PFSK-1 (cell line): Measurements from ENCODE around the gene ADAM8.

Experiments used
- FOXP2 ChIP-seq: optimal IDR thresholded peaks from 2 replicates; pipeline ENCODE3; 2011; ENCODE audit warnings: borderline replicate concordance, control low read depth, inconsistent platforms; ENCODE audit not compliant: insufficient read depth; ENCODE audit errors: extremely low read length, extremely low read depth
- POLR2AphosphoS5 ChIP-seq: IDR thresholded peaks from 2 replicates; pipeline ENCODE4 v1.6.1; 2012; ENCODE audit warnings: low read depth, mild to moderate bottlenecking, control low read depth, low read length, moderate library complexity
- SIN3A ChIP-seq: IDR thresholded peaks from 2 replicates; pipeline ENCODE4 v1.6.1; 2012; ENCODE audit warnings: mild to moderate bottlenecking, low read length, moderate library complexity, borderline replicate concordance; ENCODE audit not compliant: insufficient read depth
- TAF1 ChIP-seq: IDR thresholded peaks from 2 replicates; pipeline ENCODE4 v1.6.1; 2012; ENCODE audit warnings: low read length, control low read depth, borderline replicate concordance; ENCODE audit not compliant: insufficient read depth
- TF ChIP-seq, protein P1 (sequence below), 2 experiments: IDR thresholded peaks; 2 replicates each; pipeline versions ENCODE4 v1.6.1 to v1.8.0; 2011 to 2012; ENCODE audit warnings: low read depth in 2 of 2, low read length in 2 of 2, control low read depth in 1 of 2, inconsistent platforms in 1 of 2, mild to moderate bottlenecking in 1 of 2, moderate library complexity in 1 of 2; ENCODE audit not compliant: insufficient read depth in 1 of 2

ADAM8 gene

DNA sequence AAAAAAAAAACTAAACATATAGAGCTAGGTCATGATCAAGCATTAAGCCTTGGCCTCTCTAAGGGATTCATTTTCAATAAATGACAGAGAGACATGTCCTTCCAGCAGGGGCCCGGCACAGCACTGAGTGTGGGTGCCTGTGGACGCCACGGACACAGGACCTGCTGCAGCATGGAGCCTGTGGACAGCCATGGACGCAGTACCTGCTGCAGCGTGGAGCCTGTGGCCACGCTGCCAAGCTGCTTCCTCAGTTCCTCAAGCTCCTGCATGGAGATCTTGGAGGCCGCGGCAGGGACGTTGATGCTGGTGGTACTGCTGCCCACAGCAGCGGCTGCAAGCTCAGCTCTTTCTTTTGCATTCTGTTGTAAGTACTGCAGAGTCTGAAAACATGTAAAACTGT is 22.6 kb upstream of the ADAM8 start:
- TF ChIP-seq TAF1: no peak
- TF ChIP-seq, protein P1, sequence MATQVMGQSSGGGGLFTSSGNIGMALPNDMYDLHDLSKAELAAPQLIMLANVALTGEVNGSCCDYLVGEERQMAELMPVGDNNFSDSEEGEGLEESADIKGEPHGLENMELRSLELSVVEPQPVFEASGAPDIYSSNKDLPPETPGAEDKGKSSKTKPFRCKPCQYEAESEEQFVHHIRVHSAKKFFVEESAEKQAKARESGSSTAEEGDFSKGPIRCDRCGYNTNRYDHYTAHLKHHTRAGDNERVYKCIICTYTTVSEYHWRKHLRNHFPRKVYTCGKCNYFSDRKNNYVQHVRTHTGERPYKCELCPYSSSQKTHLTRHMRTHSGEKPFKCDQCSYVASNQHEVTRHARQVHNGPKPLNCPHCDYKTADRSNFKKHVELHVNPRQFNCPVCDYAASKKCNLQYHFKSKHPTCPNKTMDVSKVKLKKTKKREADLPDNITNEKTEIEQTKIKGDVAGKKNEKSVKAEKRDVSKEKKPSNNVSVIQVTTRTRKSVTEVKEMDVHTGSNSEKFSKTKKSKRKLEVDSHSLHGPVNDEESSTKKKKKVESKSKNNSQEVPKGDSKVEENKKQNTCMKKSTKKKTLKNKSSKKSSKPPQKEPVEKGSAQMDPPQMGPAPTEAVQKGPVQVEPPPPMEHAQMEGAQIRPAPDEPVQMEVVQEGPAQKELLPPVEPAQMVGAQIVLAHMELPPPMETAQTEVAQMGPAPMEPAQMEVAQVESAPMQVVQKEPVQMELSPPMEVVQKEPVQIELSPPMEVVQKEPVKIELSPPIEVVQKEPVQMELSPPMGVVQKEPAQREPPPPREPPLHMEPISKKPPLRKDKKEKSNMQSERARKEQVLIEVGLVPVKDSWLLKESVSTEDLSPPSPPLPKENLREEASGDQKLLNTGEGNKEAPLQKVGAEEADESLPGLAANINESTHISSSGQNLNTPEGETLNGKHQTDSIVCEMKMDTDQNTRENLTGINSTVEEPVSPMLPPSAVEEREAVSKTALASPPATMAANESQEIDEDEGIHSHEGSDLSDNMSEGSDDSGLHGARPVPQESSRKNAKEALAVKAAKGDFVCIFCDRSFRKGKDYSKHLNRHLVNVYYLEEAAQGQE (IDR thresholded peaks at IDR 0.05; ENCODE audit: insufficient read depth in 1 of 2, low read depth in 2 of 2, low read length in 2 of 2): no peak
- no peak for TF ChIP-seq POLR2AphosphoS5
- no peak for TF ChIP-seq FOXP2
- TF ChIP-seq SIN3A: no peak

DNA sequence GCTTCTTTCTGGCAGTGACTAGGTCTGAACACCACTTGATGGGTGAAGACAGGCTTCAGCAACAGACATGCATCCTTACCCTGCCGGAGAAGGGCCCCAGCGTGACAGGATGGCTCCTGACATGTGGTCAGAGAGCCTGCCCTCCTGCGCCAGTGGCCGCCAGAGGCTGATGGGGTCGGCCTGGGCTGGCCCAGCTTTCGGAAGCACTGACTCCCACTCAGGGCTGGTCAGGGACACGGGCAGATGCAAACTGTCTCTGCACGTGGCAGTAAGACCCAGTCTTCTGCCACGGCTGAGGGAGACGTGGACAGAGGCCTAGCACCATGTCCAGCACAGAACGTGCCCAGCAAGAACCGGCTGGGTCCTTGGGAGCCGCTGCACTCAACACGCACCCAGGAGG is 21.8 kb upstream of the ADAM8 start:
- TF ChIP-seq, protein P1 (IDR thresholded peaks at IDR 0.05; ENCODE audit: insufficient read depth in 1 of 2, low read depth in 2 of 2, low read length in 2 of 2): no peak
- TF ChIP-seq FOXP2: no peak

DNA sequence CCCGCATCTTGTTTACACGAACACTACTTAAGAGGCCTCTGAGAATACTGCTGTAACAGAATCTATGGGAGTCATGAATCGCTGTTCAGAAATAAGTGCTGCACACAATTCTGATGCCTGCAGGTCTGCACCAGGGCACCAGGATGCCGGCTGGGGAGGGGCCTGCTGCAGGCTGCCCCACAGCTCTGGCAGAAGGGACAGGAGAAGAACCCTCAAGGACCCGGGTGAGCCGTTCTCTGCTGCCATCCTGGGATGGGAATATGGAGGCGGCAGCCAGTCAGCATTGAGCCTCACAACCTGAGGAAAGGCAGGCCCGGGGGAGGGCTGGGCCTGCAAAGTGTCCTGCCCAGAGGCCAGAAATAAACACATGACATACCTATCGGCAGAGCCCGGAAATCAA is 20.8 kb upstream of the ADAM8 start:
- TF ChIP-seq SIN3A (no peak), TAF1 (no peak), POLR2AphosphoS5 (no peak), FOXP2 (no peak)
- TF ChIP-seq, protein P1 (IDR thresholded peaks at IDR 0.05; ENCODE audit: insufficient read depth in 1 of 2, low read depth in 2 of 2, low read length in 2 of 2): no peak

DNA sequence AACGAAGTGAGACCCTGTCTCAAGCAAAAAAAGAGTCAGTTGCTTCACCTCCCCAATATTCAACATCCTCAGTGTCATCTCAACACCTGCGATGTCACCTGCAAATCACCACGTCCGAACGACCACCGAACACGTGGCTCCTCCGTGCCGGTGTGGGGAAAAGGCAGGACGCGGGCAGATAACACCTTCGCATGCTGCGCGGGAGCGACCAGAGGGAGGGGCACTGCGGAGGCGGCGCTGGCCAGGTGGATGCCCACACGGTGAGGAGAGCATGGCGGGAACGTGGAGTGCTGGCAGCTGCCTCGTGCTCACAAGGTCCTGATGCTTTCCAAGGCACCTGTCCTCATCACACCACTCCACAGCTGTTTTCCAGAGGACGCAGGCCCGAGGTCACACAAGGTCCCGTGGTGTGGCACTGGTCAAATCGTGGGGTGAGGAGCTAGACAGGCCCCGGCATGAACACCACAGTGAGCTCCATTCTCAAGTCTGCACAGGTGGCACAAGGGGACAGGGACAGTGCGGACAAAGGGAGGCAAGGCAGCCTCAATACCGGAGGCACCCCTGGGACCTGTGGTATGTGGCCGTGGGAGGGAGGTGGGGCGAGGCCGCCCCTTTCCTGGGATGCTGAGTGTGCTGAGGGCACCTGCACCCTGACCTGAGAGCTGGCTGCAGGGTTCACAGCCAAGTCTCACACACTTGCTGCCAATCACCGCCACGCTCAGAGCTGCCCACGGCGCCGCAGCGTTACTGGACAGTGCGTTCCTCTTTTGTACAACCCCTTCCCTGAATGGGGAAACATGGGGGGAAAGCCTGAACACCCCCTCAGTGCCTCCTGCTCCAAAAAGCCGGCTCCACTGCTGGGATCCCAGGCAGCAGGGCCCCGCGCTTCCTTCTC is 19.0 kb upstream of the ADAM8 start:
- TF ChIP-seq FOXP2 (no peak), SIN3A (no peak)
- TF ChIP-seq, protein P1 (IDR thresholded peaks at IDR 0.05; ENCODE audit: insufficient read depth in 1 of 2, low read depth in 2 of 2, low read length in 2 of 2): no peak

DNA sequence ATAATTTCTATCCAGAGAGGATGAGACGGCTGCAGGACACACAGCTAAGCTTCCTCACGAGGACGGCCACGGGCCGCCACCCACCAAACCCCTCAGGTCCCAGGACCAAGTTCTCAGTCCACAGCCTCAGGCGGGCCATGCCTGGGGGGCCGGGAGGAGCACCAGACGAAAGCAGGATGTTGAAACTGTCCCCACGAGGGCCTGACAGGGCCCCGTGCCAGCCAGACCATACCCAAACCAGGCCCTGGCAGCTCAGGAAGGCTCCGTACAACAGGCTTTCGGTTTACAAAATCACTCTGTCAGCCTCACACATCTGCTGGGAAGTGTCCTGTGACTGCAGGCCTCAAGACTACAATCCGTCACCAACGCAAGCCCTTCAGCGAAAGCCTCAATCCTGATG is 17.5 kb upstream of the ADAM8 start:
- TF ChIP-seq, protein P1 (IDR thresholded peaks at IDR 0.05; ENCODE audit: insufficient read depth in 1 of 2, low read depth in 2 of 2, low read length in 2 of 2): no peak
- no peak for TF ChIP-seq SIN3A
- TF ChIP-seq TAF1: no peak
- no peak for TF ChIP-seq FOXP2
- no peak for TF ChIP-seq POLR2AphosphoS5
